Effector memory CD8-positive, alpha-beta T cell (primary cell): Measurements from ENCODE around the gene KTI12.
"Not testable (repeated sequence)": the region's sequence is repeated elsewhere in the genome, so short reads cannot be mapped to it uniquely, and the experiment has no call there.

Experiments used
- ATAC-seq: fragments of 150-1000 bp; cut with Tn5 transposase; replicated peaks from 2 replicates; pipeline ENCODE4 v1.10.0; 2021; ENCODE audit warnings: mild to moderate bottlenecking, moderate library complexity
- DNase-seq, 3 experiments: peaks; one replicate each; pipeline ENCODE4 v3.0.0; 2021
- H3K27ac Mint-ChIP-seq, 2 donors: one replicate each; pipeline ENCODE4 v1.8.0; 2022; ENCODE audit warnings: mild to moderate bottlenecking in 2 of 2, mixed read lengths in 2 of 2, moderate library complexity in 2 of 2
- H3K27me3 Mint-ChIP-seq, 2 donors: one replicate each; pipeline ENCODE4 v1.8.0; 2022; ENCODE audit warnings: mixed read lengths in 2 of 2
- H3K36me3 Mint-ChIP-seq: one replicate; pipeline ENCODE4 v1.8.0; 2022; ENCODE audit warnings: mild to moderate bottlenecking, moderate library complexity, mixed read lengths; ENCODE audit not compliant: insufficient read depth
- H3K4me1 Mint-ChIP-seq, 2 donors: one replicate each; pipeline ENCODE4 v1.8.0; 2022; ENCODE audit warnings: low read depth in 2 of 2, mixed read lengths in 2 of 2
- H3K4me3 Mint-ChIP-seq, 2 donors: one replicate each; pipeline ENCODE4 v1.8.0; 2022; ENCODE audit warnings: mild to moderate bottlenecking in 2 of 2, mixed read lengths in 2 of 2, moderate library complexity in 2 of 2
- H3K9me3 Mint-ChIP-seq, 2 donors: one replicate each; pipeline ENCODE4 v1.8.0; 2022; ENCODE audit warnings: mixed read lengths in 2 of 2
- total RNA-seq, 9 experiments: gene quantifications; one replicate each; lab custom pipeline; 2026; lab: John Stamatoyannopoulos, UW

KTI12 gene, protein sequence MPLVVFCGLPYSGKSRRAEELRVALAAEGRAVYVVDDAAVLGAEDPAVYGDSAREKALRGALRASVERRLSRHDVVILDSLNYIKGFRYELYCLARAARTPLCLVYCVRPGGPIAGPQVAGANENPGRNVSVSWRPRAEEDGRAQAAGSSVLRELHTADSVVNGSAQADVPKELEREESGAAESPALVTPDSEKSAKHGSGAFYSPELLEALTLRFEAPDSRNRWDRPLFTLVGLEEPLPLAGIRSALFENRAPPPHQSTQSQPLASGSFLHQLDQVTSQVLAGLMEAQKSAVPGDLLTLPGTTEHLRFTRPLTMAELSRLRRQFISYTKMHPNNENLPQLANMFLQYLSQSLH
- 5.2 to 14.1 (median 9.6) reads per million in 9 experiments for total RNA-seq

DNA sequence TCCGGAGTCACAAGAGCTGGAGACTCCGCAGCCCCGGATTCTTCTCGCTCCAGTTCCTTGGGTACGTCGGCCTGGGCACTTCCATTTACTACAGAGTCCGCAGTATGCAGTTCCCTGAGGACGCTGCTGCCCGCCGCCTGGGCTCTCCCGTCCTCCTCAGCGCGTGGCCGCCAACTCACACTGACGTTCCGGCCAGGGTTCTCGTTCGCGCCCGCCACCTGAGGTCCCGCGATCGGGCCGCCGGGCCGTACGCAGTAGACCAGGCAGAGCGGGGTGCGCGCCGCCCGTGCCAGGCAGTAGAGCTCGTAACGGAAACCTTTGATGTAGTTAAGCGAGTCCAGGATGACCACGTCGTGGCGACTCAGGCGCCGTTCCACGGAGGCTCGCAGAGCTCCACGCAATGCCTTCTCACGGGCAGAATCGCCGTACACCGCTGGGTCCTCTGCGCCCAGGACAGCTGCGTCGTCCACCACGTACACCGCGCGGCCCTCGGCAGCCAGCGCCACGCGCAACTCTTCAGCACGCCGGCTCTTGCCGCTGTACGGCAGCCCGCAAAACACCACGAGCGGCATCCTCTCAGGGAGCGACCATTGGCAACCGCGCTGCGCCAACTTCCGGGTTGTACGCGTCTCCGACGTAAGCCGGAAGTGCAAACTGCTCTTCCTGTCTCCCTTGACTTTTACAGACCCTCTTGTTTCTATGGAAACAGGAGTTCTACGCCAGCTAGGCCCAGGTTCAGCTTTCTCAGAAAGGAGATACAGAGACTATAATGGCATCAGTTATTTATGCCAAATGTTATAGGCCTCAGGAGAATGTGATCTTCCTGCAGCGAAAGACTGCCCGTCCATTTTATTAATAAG lies at the start of gene KTI12:
Gene KTI12, minus strand, starts transcription at position 621 of the 860 bp plus-strand sequence. Its CDS starts 49 bp downstream, at position 572.
- peaks cover 41% of the 10 kb centered on the region for H3K36me3 Mint-ChIP-seq
- H3K27me3 Mint-ChIP-seq, result no peaks in the 10 kb centered on the region
- H3K4me1 Mint-ChIP-seq, result peaks cover 21 to 39% of the 10 kb centered on the region in 2 donors
- ATAC-seq, result peak; percentile 93
- H3K9me3 Mint-ChIP-seq, result no peaks in the 10 kb centered on the region
- DNase-seq, result peak; percentile 83 to 86 (median 83)
- H3K27ac Mint-ChIP-seq, result peak within 1 kb of the TSS; percentile 97 to 98
- H3K4me3 Mint-ChIP-seq, result peak within 1 kb of the TSS; percentile 91 to 95

DNA sequence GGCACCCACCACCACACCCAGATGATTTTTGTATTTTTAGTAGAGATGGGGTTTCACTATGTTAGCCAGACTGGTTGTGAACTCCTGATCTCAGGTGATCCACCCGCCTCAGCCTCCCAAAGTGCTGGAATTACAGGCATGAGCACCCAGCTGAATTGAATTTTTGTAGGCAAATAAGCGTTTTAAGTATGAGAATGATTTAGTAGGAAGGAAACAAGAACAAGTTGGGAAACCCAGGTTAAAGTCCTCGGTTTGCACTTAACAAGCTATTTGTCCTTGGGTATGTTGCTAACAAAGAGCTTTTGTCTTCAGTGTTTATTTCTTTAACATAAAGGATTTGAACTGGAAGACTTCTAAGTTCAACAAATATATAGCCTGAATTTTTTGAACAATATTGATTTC lies 46.4 kb upstream of the KTI12 start:
- no peaks in the 10 kb centered on the region for H3K27me3 Mint-ChIP-seq
- no peaks in the 10 kb centered on the region for H3K9me3 Mint-ChIP-seq
- no peak overlapping the region for H3K4me3 Mint-ChIP-seq
- ATAC-seq, result no peak
- H3K4me1 Mint-ChIP-seq, result peaks cover 0 to 2% of the 10 kb centered on the region in 2 donors
- peak overlapping the region in 1 of 2 donors; percentile 22 for H3K27ac Mint-ChIP-seq
- peaks cover 34% of the 10 kb centered on the region for H3K36me3 Mint-ChIP-seq
- DNase-seq, result no peak

DNA sequence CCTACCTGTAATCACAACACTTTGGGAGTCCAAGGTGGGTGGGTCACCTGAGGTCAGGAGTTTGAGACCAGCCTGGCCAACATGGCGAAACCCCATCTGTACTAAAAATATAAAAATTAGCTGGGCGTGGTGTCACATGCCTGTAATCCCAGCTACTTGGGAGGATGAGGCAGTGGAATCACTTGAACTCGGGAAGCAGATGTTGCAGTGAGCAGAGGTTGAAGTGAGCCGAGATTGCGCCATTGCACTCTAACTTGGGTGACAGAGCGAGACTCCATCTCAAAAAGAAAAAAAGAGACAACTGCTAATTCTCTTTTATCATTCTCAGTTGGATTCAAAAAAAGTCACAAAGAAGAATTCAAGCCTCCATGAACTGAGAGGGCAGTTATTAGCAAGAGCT lies 43.7 kb upstream of the KTI12 start:
- not testable (repeated sequence) for H3K4me3 Mint-ChIP-seq, H3K27me3 Mint-ChIP-seq, DNase-seq, ATAC-seq, H3K9me3 Mint-ChIP-seq, H3K27ac Mint-ChIP-seq, H3K4me1 Mint-ChIP-seq
- peaks cover 36% of the 10 kb centered on the region for H3K36me3 Mint-ChIP-seq

DNA sequence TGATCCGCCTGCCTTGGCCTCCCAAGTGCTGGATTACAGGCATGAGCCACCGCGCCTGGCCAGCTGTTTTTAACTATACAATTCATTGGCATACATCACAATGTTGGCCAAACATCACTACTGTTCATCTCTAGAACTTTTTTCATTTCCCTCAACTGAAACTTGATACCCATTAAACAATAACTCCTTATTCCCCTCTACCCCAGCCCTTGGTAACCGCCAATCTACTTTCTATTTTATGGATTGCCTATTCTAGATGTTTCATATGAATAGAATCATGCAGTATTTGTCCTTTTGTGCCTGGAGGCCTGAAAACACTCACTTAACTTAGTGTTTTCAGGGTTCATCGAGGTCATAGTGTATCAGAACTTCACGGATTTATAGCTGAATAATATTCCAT lies 38.7 kb upstream of the KTI12 start:
- Mint-ChIP-seq H3K4me1 (peaks cover 7 to 20% of the 10 kb centered on the region in 2 donors), H3K27ac (peak overlapping the region in 1 of 2 donors; percentile 5), H3K4me3 (no peak overlapping the region), H3K27me3 (no peaks in the 10 kb centered on the region), H3K36me3 (peaks cover 44% of the 10 kb centered on the region), H3K9me3 (no peaks in the 10 kb centered on the region)
- ATAC-seq (no peak), DNase-seq (no peak)

DNA sequence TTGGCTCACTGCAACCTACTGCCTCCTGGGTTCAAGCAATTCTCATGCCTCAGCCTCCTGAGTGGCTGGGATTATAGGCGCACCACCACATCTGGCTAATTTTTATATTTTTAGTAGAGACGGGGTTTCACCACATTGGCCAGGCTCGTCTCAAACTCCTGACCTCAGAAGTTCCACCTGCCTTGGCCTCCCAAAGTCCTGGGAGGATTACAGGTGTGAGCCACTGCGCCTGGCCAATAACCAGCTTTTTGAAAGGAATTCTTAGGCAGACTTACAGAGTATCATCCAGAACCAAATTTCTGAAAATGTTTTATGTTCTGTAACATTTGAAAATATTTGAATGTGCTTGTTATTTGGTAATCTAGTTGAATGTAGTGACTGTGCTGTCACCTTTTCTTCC lies 37.1 kb upstream of the KTI12 start:
- no peak for ATAC-seq
- Mint-ChIP-seq H3K36me3 (peaks cover 51% of the 10 kb centered on the region), H3K27me3 (no peaks in the 10 kb centered on the region), H3K4me3 (no peak overlapping the region), H3K9me3 (no peaks in the 10 kb centered on the region), H3K4me1 (peaks cover 8 to 20% of the 10 kb centered on the region in 2 donors), H3K27ac (peak overlapping the region in 1 of 2 donors; percentile 23)
- no peak for DNase-seq

DNA sequence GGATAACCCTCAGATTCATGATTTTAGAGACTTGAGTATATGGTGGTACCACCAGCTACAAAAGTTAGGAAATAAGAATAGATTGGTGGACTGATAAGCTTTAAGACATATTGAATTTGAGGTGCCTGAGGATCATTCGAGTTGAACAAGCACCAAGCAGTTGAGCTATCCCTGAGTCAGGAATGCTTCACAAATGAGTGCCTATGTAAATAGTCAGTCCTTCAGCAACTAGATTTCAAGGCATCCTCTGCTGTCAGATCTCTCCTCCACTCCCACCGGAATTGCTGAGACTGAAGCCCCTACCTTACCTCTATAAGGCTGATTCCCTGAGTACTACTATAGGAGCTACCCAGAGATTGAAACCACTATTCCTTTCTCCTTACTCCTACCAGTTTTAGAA lies 29.6 kb upstream of the KTI12 start:
- Mint-ChIP-seq H3K27me3 (no peaks in the 10 kb centered on the region), H3K4me3 (no peak overlapping the region), H3K9me3 (no peaks in the 10 kb centered on the region), H3K4me1 (peaks cover 11 to 27% of the 10 kb centered on the region in 2 donors), H3K27ac (no peak overlapping the region), H3K36me3 (peaks cover 65% of the 10 kb centered on the region)
- ATAC-seq, result no peak
- no peak for DNase-seq

DNA sequence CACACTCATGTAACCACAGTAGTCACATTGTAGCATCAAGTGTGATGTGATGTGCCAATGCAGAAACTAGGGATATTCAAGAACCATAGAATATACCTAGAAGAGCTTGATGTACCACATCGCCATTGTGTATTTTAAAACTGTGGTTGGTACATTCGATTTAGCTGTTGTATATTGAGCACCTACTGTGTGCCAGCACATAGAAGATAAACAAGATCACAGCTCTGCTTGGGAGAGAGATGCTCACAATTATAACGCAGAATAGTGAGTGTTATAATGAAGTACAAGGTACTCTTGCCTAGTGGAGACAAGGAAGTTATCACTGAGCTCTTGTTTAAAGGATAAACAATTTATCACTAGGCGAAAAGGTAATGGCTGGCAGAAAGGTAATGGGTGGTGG lies 27.2 kb upstream of the KTI12 start:
- no peak overlapping the region for H3K4me3 Mint-ChIP-seq
- H3K27ac Mint-ChIP-seq, result no peak overlapping the region
- peaks cover 56% of the 10 kb centered on the region for H3K36me3 Mint-ChIP-seq
- H3K27me3 Mint-ChIP-seq, result no peaks in the 10 kb centered on the region
- H3K9me3 Mint-ChIP-seq, result no peaks in the 10 kb centered on the region
- peaks cover 28 to 41% of the 10 kb centered on the region in 2 donors for H3K4me1 Mint-ChIP-seq
- no peak for DNase-seq
- no peak for ATAC-seq

DNA sequence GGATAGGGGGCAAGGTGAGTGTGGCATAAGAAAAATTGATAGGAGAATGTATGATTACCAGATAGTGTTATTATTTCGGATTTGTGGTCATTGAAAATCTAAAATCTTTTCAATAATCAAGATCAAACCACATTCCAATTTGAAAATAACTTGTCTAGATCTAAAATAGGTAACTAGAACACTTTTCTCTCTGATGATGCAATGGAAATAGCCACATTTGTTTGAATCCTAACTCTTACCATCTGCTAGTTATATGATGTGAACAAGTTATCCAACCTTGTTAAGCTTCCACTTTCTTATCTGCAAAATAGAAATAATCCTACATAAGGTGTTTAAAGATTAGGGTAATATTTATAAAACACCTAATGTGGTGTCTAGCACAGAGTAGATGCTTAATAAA lies 26.3 kb upstream of the KTI12 start:
- ATAC-seq (no peak), DNase-seq (no peak)
- peaks cover 32 to 47% of the 10 kb centered on the region in 2 donors for H3K4me1 Mint-ChIP-seq
- no peak overlapping the region for H3K27ac Mint-ChIP-seq
- H3K9me3 Mint-ChIP-seq, result no peaks in the 10 kb centered on the region
- H3K27me3 Mint-ChIP-seq, result no peaks in the 10 kb centered on the region
- no peak overlapping the region for H3K4me3 Mint-ChIP-seq
- peaks cover 51% of the 10 kb centered on the region for H3K36me3 Mint-ChIP-seq

DNA sequence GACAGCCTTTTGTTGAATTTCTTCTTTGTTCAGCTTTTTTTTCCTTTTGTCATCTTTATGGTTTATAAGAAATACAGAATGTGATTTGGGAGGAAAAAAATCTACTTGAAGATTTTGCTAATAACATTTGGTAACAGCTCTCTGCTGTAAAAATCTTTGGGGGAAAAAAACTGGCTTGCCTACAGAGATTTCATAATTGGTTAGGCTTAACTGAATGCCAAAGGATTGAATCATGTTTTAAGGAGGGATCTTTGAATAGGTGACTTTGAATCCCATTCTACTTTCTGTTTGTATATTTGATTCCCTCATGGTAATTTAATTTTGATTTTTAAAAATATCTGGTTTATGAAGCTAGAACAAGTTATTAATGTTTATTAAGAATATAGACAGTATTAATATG lies 25.7 kb upstream of the KTI12 start:
- no peak overlapping the region for H3K27ac Mint-ChIP-seq
- H3K4me3 Mint-ChIP-seq, result no peak overlapping the region
- no peak for ATAC-seq

DNA sequence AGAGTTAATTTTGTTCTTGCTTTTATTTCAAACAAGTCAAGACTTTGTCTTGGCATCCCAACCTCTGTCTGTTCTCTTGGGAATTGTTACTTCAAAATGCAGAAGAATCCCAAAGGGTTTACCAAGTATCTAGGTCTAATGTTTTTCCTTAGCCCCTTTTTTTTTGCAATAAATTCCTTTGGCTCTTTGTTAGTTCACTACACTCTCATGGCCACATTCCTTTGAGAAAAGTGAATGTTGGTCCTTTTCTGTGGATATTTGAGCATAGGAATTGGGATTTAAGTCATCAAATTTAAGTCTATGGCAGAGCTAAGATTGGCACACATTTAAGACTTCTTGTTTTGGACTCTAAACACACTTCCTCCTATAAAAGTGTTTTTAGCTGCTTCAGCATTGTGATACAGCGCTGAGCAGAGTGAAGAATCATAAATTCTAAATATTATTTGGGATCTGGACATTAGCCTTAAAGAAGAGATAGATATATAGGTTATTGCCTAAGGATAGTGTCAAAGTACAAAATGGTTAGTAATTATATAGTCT lies 24.3 kb upstream of the KTI12 start:
- peaks cover 38% of the 10 kb centered on the region for H3K36me3 Mint-ChIP-seq
- DNase-seq, result no peak
- no peaks in the 10 kb centered on the region for H3K9me3 Mint-ChIP-seq
- no peak for ATAC-seq
- peak overlapping the region; percentile 94 to 95 for H3K4me3 Mint-ChIP-seq
- H3K27me3 Mint-ChIP-seq, result no peaks in the 10 kb centered on the region
- peaks cover 42 to 52% of the 10 kb centered on the region in 2 donors for H3K4me1 Mint-ChIP-seq
- peak overlapping the region; percentile 9 to 91 for H3K27ac Mint-ChIP-seq

More for the DNA sequence above, 25.7 kb upstream of the KTI12 start:
- Mint-ChIP-seq H3K27me3 (no peaks in the 10 kb centered on the region), H3K36me3 (peaks cover 45% of the 10 kb centered on the region), H3K9me3 (no peaks in the 10 kb centered on the region), H3K4me1 (peaks cover 38 to 53% of the 10 kb centered on the region in 2 donors)
- DNase-seq, result no peak

DNA sequence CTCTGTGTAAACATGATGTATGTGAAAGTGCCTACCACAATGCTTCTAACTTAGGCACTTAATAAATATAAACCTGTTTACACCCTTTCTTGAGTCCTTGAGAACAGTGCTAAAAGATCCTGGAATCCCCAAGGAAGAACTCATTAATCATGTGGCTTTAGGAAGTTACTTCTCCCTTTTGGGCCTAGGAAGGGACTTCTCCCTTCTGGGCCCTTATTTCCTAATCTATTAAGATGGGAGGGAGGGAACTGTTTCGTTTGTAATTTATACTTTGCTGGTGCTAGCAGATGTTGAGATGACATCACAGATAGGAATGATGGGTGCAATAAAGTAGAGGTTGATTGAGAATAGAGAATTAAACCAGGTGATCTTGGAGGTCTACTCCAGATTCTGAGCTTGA lies 23.6 kb upstream of the KTI12 start:
- Mint-ChIP-seq H3K4me1 (peaks cover 41 to 54% of the 10 kb centered on the region in 2 donors), H3K9me3 (no peaks in the 10 kb centered on the region)

DNA sequence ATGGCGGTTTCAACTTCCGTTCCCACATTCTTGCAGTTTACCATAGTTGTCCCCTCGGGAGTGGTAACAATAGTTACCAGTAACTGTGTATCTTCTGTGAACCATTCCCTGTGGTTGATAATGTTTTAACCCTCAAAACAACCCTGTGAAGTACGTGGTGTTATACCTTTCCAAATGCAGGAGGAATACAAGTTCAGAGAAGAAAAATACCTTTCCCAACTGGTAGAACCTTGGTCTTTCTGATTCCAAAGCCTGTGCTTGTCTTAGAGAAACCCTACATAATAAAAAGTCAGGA lies 23.3 kb upstream of the KTI12 start:
- Mint-ChIP-seq H3K27me3 (no peaks in the 10 kb centered on the region), H3K4me1 (peaks cover 43 to 55% of the 10 kb centered on the region in 2 donors), H3K9me3 (no peaks in the 10 kb centered on the region), H3K36me3 (peaks cover 33% of the 10 kb centered on the region), H3K4me3 (peak overlapping the region; percentile 94 to 95), H3K27ac (peak overlapping the region; percentile 91 to 95)
- DNase-seq (no peak), ATAC-seq (peak; percentile 31)

More for the DNA sequence above, 23.6 kb upstream of the KTI12 start:
- Mint-ChIP-seq H3K36me3 (peaks cover 37% of the 10 kb centered on the region), H3K27ac (peak overlapping the region; percentile 91 to 95), H3K4me3 (peak overlapping the region; percentile 94 to 95), H3K27me3 (no peaks in the 10 kb centered on the region)
- ATAC-seq (no peak), DNase-seq (no peak)

DNA sequence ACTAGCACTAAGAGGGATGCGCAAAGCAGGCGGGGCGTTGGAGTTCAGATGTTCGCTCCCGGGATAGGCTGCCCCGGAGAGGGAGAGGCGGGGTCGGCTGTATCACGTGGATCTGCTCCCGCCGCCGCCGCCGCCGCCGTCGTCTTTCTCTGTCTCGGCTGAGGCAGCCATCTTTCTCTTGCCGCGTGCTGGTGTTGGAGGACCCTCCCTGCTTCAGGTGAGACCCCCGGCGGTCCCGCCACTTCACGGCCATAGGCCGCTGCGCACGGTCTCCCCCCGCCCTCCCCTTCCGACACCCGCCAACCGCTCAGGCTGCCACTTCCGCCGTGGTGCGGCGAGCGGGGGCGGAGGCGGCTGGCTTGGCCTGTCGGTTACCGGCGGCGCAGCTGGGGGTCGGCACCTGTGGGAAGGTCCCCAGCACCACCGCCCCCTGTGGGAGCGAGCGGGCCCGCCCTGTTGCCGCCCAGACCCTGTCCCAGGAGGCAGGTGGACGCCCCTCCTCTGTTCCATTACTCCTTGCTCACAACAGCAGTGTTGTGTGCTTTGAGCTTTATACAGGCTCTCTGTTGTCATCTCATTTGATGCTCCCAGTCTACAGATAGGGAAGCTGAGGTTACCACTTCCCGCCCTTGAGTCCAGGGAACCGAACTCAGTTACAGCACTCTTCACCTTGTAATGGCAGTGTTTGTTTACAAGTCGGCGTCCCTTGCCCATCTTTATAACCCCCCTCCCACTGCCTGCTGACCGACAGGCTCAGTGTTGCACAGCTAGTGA lies 22.7 kb upstream of the KTI12 start, which contains the start of gene BTF3L4:
Gene BTF3L4, plus strand, starts transcription at position 133 of the 774 bp plus-strand sequence. CDS start 3,553 bp downstream, outside the sequence.
- DNase-seq (peak; percentile 85 to 88 (median 87)), ATAC-seq (peak; percentile 89)
- H3K4me1 Mint-ChIP-seq, result peaks cover 43 to 55% of the 10 kb centered on the region in 2 donors
- peak within 1 kb of the TSS; percentile 94 to 95 for H3K4me3 Mint-ChIP-seq
- H3K36me3 Mint-ChIP-seq, result peaks cover 32% of the 10 kb centered on the region
- H3K9me3 Mint-ChIP-seq, result no peaks in the 10 kb centered on the region
- peak within 1 kb of the TSS; percentile 91 to 95 for H3K27ac Mint-ChIP-seq
- H3K27me3 Mint-ChIP-seq, result no peaks in the 10 kb centered on the region
